ENCODE results near the gene COA3.
"Not testable (repeated sequence)": the region's sequence is repeated elsewhere in the genome, so short reads cannot be mapped to it uniquely, and the experiment has no call there.

The COA3 gene

GRCh38 chr17:42768006-42768405 is 30.5 kb downstream of the COA3 start:
- not testable (repeated sequence) for H3K4me1 ChIP-seq (ENCODE audit: control insufficient read depth, insufficient read depth, low read length); H3K9me3 ChIP-seq (ENCODE audit: control insufficient read depth in 2 of 2, low read length in 2 of 2); H3K27ac ChIP-seq (ENCODE audit: low read length); H3K27me3 ChIP-seq (ENCODE audit: control insufficient read depth in 1 of 2, insufficient read depth in 2 of 2, low read length in 2 of 2); H3K9ac ChIP-seq (ENCODE audit: low read length in 2 of 2); H3K36me3 ChIP-seq (ENCODE audit: control insufficient read depth in 2 of 2, insufficient read depth in 2 of 2, low read length in 2 of 2); H3K4me3 ChIP-seq (ENCODE audit: low read length in 2 of 2)

GRCh38 chr17:42767512-42767911 is 31.0 kb downstream of the COA3 start:
- Histone ChIP-seq H3K4me1 (ENCODE audit: control insufficient read depth, insufficient read depth, low read length) (peaks cover 5% of the 10 kb centered on the region), H3K4me3 (ENCODE audit: low read length in 2 of 2) (no peak overlapping the region), H3K27me3 (ENCODE audit: control insufficient read depth in 1 of 2, insufficient read depth in 2 of 2, low read length in 2 of 2) (no peaks in the 10 kb centered on the region), H3K9ac (ENCODE audit: low read length in 2 of 2) (no peak overlapping the region), H3K27ac (ENCODE audit: low read length) (no peak overlapping the region), H3K9me3 (ENCODE audit: control insufficient read depth in 2 of 2, low read length in 2 of 2) (no peaks in the 10 kb centered on the region), H3K36me3 (ENCODE audit: control insufficient read depth in 2 of 2, insufficient read depth in 2 of 2, low read length in 2 of 2) (no peaks in the 10 kb centered on the region)

- Histone ChIP-seq H3K9me3 (ENCODE audit: control insufficient read depth in 2 of 2, low read length in 2 of 2) (no peaks in the 10 kb centered on the region), H3K36me3 (ENCODE audit: control insufficient read depth in 2 of 2, insufficient read depth in 2 of 2, low read length in 2 of 2) (no peaks in the 10 kb centered on the region), H3K4me3 (ENCODE audit: low read length in 2 of 2) (no peak overlapping the region), H3K27me3 (ENCODE audit: control insufficient read depth in 1 of 2, insufficient read depth in 2 of 2, low read length in 2 of 2) (peaks cover 7 to 13% of the 10 kb centered on the region in 2 donors), H3K27ac (ENCODE audit: low read length) (no peak overlapping the region), H3K4me1 (ENCODE audit: control insufficient read depth, insufficient read depth, low read length) (peaks cover 13% of the 10 kb centered on the region), H3K9ac (ENCODE audit: low read length in 2 of 2) (no peak overlapping the region)
These were observed 32.4 kb downstream of the COA3 start for GRCh38 chr17:42766124-42766523.

GRCh38 chr17:42761638-42762037 is 36.9 kb downstream of the COA3 start:
- peaks cover 24% of the 10 kb centered on the region for H3K4me1 ChIP-seq (ENCODE audit: control insufficient read depth, insufficient read depth, low read length)
- H3K4me3 ChIP-seq (ENCODE audit: low read length in 2 of 2) = peak overlapping the region; percentile 49 to 69
- no peaks in the 10 kb centered on the region for H3K9me3 ChIP-seq (ENCODE audit: control insufficient read depth in 2 of 2, low read length in 2 of 2)
- no peaks in the 10 kb centered on the region for H3K36me3 ChIP-seq (ENCODE audit: control insufficient read depth in 2 of 2, insufficient read depth in 2 of 2, low read length in 2 of 2)
- H3K27me3 ChIP-seq (ENCODE audit: control insufficient read depth in 1 of 2, insufficient read depth in 2 of 2, low read length in 2 of 2) = peaks cover 13 to 21% of the 10 kb centered on the region in 2 donors
- peak overlapping the region; percentile 31 for H3K27ac ChIP-seq (ENCODE audit: low read length)
- H3K9ac ChIP-seq (ENCODE audit: low read length in 2 of 2) = peak overlapping the region; percentile 21 to 53

DNA sequence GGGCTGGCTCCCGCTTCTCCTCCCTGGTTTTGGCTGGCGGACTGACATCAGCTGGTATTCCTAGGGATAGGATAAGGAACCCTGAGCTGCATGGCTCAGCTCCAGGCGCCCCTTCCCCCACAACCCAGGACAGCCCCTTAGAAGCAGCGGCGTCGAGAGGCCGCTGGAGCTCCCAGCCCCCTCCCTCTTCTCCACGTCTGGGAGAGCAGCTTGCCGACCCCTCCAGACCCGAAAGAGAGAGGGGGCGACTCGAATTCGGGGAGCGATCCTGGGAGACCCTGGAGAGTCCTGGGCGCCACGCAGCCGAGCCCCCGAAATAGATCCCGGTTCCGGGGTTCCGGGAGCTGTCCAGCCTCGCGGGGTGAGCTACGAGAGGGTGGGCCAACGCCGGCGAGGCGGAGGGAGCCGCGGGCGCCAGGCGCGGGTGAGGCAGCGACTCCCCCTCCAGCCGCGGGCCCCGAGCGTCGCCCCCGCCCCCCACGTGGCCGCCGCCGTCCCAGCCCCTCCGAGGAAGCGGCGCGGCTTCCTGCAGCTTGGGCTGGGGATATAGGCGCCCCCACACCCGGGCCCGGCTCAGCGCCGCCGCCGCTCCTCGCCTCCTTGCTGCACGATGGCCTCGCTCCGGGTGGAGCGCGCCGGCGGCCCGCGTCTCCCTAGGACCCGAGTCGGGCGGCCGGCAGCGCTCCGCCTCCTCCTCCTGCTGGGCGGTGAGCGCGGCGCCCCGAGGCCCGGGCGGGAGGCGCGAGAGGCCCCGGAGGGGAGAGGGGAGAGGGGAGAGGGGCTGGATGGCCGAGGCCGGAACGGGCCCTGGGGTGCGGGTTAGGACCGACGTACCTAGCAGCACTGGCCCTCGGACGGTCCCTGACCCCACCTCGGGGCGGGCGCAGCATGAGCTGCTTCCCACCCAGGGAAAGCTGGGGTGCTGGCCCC is 37.6 kb downstream of the COA3 start, which contains the start of gene RAMP2:
RAMP2 (plus strand) TSS at position 576 of the 930 bp plus-strand sequence; CDS start at position 611, 35 bp downstream.
- Histone ChIP-seq H3K4me3 (ENCODE audit: low read length in 2 of 2) (peak within 1 kb of the TSS; percentile 49 to 69), H3K9me3 (ENCODE audit: control insufficient read depth in 2 of 2, low read length in 2 of 2) (no peaks in the 10 kb centered on the region), H3K4me1 (ENCODE audit: control insufficient read depth, insufficient read depth, low read length) (peaks cover 25% of the 10 kb centered on the region), H3K27me3 (ENCODE audit: control insufficient read depth in 1 of 2, insufficient read depth in 2 of 2, low read length in 2 of 2) (peaks cover 13 to 21% of the 10 kb centered on the region in 2 donors), H3K27ac (ENCODE audit: low read length) (peak within 1 kb of the TSS; percentile 31), H3K36me3 (ENCODE audit: control insufficient read depth in 2 of 2, insufficient read depth in 2 of 2, low read length in 2 of 2) (no peaks in the 10 kb centered on the region), H3K9ac (ENCODE audit: low read length in 2 of 2) (peak within 1 kb of the TSS; percentile 21 to 53)

DNA sequence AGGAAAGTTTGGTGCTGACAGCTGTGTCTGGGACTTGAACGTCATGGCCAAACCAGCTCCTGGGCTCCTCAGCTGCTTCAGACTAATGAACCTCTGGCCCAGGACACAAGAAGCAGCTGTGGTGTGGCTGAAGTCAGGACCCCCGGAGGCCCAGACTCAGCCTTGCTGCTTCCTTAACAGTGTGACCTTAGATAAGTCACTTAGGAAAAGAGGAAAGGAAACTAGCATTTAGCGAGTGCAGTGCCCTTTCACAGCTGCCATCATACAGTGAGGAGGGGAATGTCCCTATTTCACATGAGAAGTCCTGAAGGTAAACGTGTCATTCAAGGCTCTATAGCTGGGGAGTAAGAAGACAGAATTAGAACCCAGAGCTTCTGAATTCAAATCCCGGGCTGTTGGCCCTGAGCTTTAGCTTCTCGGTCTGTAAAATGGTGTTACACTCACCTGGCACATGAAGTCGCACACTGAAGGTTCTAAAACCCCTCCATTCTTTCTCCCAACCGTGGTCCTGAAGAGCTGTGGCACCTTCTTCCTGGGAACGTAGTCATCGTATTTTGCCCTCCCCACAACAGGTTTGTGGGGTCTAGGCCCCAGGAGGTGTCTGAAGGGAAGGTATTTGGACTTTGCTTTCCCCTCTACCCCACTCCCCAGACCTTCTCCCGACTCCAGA is 38.4 kb downstream of the COA3 start:
- Histone ChIP-seq H3K9me3 (ENCODE audit: control insufficient read depth in 2 of 2, low read length in 2 of 2) (no peaks in the 10 kb centered on the region), H3K4me3 (ENCODE audit: low read length in 2 of 2) (peak overlapping the region in 1 of 2 donors; percentile 69), H3K36me3 (ENCODE audit: control insufficient read depth in 2 of 2, insufficient read depth in 2 of 2, low read length in 2 of 2) (no peaks in the 10 kb centered on the region), H3K4me1 (ENCODE audit: control insufficient read depth, insufficient read depth, low read length) (peaks cover 27% of the 10 kb centered on the region), H3K9ac (ENCODE audit: low read length in 2 of 2) (peak overlapping the region in 1 of 2 donors; percentile 21), H3K27ac (ENCODE audit: low read length) (no peak overlapping the region), H3K27me3 (ENCODE audit: control insufficient read depth in 1 of 2, insufficient read depth in 2 of 2, low read length in 2 of 2) (peaks cover 13 to 21% of the 10 kb centered on the region in 2 donors)

GRCh38 chr17:42754782-42755181 is 43.7 kb downstream of the COA3 start:
- peaks cover 6% of the 10 kb centered on the region for H3K4me1 ChIP-seq (ENCODE audit: control insufficient read depth, insufficient read depth, low read length)
- no peak overlapping the region for H3K4me3 ChIP-seq (ENCODE audit: low read length in 2 of 2)
- H3K36me3 ChIP-seq (ENCODE audit: control insufficient read depth in 2 of 2, insufficient read depth in 2 of 2, low read length in 2 of 2) = no peaks in the 10 kb centered on the region
- H3K27ac ChIP-seq (ENCODE audit: low read length) = no peak overlapping the region
- H3K9me3 ChIP-seq (ENCODE audit: control insufficient read depth in 2 of 2, low read length in 2 of 2) = no peaks in the 10 kb centered on the region
- H3K27me3 ChIP-seq (ENCODE audit: control insufficient read depth in 1 of 2, insufficient read depth in 2 of 2, low read length in 2 of 2) = peaks cover 0 to under 1% of the 10 kb centered on the region in 2 donors
- no peak overlapping the region for H3K9ac ChIP-seq (ENCODE audit: low read length in 2 of 2)

- H3K4me1 ChIP-seq (ENCODE audit: control insufficient read depth, insufficient read depth, low read length) = peaks cover 16% of the 10 kb centered on the region
- no peaks in the 10 kb centered on the region for H3K36me3 ChIP-seq (ENCODE audit: control insufficient read depth in 2 of 2, insufficient read depth in 2 of 2, low read length in 2 of 2)
- H3K27me3 ChIP-seq (ENCODE audit: control insufficient read depth in 1 of 2, insufficient read depth in 2 of 2, low read length in 2 of 2) = peaks cover 0 to 3% of the 10 kb centered on the region in 2 donors
- H3K9ac ChIP-seq (ENCODE audit: low read length in 2 of 2) = no peak overlapping the region
- no peak overlapping the region for H3K4me3 ChIP-seq (ENCODE audit: low read length in 2 of 2)
- H3K9me3 ChIP-seq (ENCODE audit: control insufficient read depth in 2 of 2, low read length in 2 of 2) = no peaks in the 10 kb centered on the region
- no peak overlapping the region for H3K27ac ChIP-seq (ENCODE audit: low read length)
These were observed 46.9 kb downstream of the COA3 start for GRCh38 chr17:42751628-42752027.

- H3K27ac ChIP-seq (ENCODE audit: low read length) = peak overlapping the region; percentile 6
- H3K4me3 ChIP-seq (ENCODE audit: low read length in 2 of 2) = no peak overlapping the region
- peaks cover 0 to 3% of the 10 kb centered on the region in 2 donors for H3K27me3 ChIP-seq (ENCODE audit: control insufficient read depth in 1 of 2, insufficient read depth in 2 of 2, low read length in 2 of 2)
- H3K9ac ChIP-seq (ENCODE audit: low read length in 2 of 2) = no peak overlapping the region
- no peaks in the 10 kb centered on the region for H3K9me3 ChIP-seq (ENCODE audit: control insufficient read depth in 2 of 2, low read length in 2 of 2)
- H3K36me3 ChIP-seq (ENCODE audit: control insufficient read depth in 2 of 2, insufficient read depth in 2 of 2, low read length in 2 of 2) = no peaks in the 10 kb centered on the region
- H3K4me1 ChIP-seq (ENCODE audit: control insufficient read depth, insufficient read depth, low read length) = peaks cover 14% of the 10 kb centered on the region
These were observed 47.7 kb downstream of the COA3 start for GRCh38 chr17:42750739-42751344.

DNA sequence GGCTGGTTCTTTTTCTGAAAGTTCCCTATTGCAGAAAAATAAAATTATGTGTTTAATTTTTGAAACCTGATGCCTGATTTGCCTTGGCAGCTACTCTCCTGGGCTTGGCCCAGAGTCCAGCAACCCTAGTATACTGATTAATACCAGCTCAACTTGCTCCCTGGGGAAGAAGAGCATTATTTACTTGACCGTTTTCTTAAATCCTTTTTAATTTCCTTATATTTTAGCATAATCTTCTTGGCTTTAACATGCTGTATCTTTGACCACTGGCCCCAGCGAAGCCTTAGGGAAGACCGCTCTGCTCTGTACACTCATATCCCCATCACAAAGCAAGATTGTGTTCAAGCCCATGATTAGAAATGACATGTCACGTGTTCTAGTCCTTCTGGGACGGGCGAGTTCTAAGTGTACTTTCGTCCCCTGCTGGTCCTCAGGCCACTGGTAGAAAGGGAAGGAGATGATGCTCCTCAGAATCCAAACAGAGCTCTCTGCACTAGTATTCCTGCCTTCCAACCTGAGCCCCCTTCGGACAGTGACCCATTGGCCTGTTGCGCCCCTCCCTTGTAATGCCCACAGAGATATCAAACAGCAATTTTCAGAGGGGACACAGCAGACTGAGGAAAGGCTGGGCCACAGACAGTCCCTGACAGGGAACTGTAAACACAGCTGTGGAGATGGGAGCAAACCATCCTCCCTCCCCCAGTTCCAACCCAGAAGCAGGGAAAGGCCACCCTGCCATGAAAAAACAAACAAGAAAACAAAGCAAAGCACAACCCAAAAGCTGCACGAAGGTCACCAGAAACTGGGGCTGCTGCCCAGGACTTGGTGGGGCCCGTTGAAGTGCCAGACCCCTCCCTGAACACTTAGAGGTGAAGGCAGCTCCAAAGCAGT is 49.4 kb downstream of the COA3 start:
- Histone ChIP-seq H3K4me1 (ENCODE audit: control insufficient read depth, insufficient read depth, low read length) (peaks cover 20% of the 10 kb centered on the region), H3K36me3 (ENCODE audit: control insufficient read depth in 2 of 2, insufficient read depth in 2 of 2, low read length in 2 of 2) (no peaks in the 10 kb centered on the region), H3K27me3 (ENCODE audit: control insufficient read depth in 1 of 2, insufficient read depth in 2 of 2, low read length in 2 of 2) (peaks cover 0 to 3% of the 10 kb centered on the region in 2 donors), H3K9ac (ENCODE audit: low read length in 2 of 2) (peak overlapping the region in 1 of 2 donors; percentile 13), H3K27ac (ENCODE audit: low read length) (peak overlapping the region; percentile 64), H3K9me3 (ENCODE audit: control insufficient read depth in 2 of 2, low read length in 2 of 2) (no peaks in the 10 kb centered on the region), H3K4me3 (ENCODE audit: low read length in 2 of 2) (no peak overlapping the region)
